Body of pancreas (tissue), 4 donors: ENCODE results near the gene PTPRD. TPM values are rescaled to one million over a fixed set of nuclear protein-coding genes. Genes with fewer than 3 reads are reported as not detected.

Experiments
- ATAC-seq: fragments of 150-250 bp; one replicate; pipeline ENCODE4 v1.9.1; 2016
- DNase-seq, 4 donors: peaks; one replicate each; pipeline ENCODE4 v3.0.0-alpha.2; 2019
- H3K27ac ChIP-seq, 4 donors: fragments of 200-600 bp; sonication (generic); 1 replicate in 3 of 4; 2 replicates in 1 of 4; pipeline versions ENCODE4 v1.5.1 to v1.6.1; 2016 to 2019; ENCODE audit warnings: mild to moderate bottlenecking in 1 of 4, mixed read lengths in 1 of 4, moderate library complexity in 1 of 4
- H3K27me3 ChIP-seq, 2 donors: fragments of 200-600 bp; sonication (generic); one replicate each; pipeline ENCODE4 v1.6.0; 2016; ENCODE audit warnings: mild to moderate bottlenecking in 1 of 2
- H3K36me3 ChIP-seq, 2 donors: fragments of 200-600 bp; sonication (generic); replicated peaks in 1 of 2; 2 replicates each; pipeline ENCODE4 v1.5.1; 2016; ENCODE audit warnings: low read depth in 2 of 2; ENCODE audit not compliant: insufficient read depth in 1 of 2
- H3K4me1 ChIP-seq: fragments of 200-600 bp; sonication (generic); one replicate; pipeline ENCODE4 v1.6.0; 2016
- H3K4me3 ChIP-seq, 2 donors: fragments of 200-600 bp; sonication (generic); 1 replicate in 1 of 2; 2 replicates in 1 of 2; pipeline ENCODE4 v1.5.1; 2016 to 2019
- H3K9me3 ChIP-seq, 3 donors: fragments of 200-600 bp; sonication (generic); 1 replicate in 2 of 3; 2 replicates in 1 of 3; pipeline ENCODE4 v1.5.1; 2016
- POLR2A ChIP-seq, 3 donors: fragments of 450-650 bp; IDR thresholded peaks; one replicate each; pipeline ENCODE4 v1.6.1; 2016; ENCODE audit warnings: antibody characterized with exemption in 3 of 3, mild to moderate bottlenecking in 2 of 3
- WGBS, 2 donors: methylation state at CpG; one replicate each; pipeline ENCODE4 v1.1.5; 2017; 5-methylcytosine and 5-hydroxymethylcytosine counted together
- intact Hi-C: fragments of 100-400 bp; cut with DNase I; formaldehyde crosslinking; loops from one replicate; pipeline ENCODE4 v1.15.1; 2023
- total RNA-seq, 2 donors: library from RNA; depleted of rRNA; stranded (reverse); fragments of >200 nt; gene quantifications; one replicate each; pipeline ENCODE4 v1.1.0, GENCODE V29; 2016
- TF ChIP-seq, protein P1 (sequence below), 7 experiments: fragments of 450-650 bp in 4 of 7; fragments of 200-600 bp in 3 of 7; sonication (generic) in 3 of 7; IDR thresholded peaks; one replicate each; pipeline ENCODE4 v1.5.1; 2016 to 2019; ENCODE audit warnings: antibody characterized with exemption in 7 of 7

Gene PTPRD
- total RNA-seq, 2 donors from 2014 or later: 4.3 to 4.9 TPM

DNA sequence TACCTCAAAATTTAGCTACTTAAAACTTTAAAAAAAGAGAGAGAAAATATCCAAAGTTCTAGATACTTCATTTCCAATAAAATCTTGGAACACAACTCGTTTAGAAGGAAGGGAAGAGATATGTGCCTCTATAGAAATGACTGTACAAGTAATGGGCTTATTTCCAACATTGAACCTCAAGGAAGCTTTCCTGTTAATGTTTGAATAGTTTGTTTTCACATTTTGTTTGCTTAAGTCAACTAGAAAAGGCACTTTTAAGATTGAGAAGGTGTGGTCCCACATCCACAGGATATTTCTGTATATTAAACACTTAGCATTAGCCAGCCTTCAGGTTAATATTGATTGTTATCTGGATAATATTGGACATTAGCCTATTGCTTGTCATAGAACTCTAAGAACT lies 384.7 kb downstream of the PTPRD start:
- no peaks in the 10 kb centered on the region for H3K27me3 ChIP-seq
- no peaks in the 10 kb centered on the region for H3K9me3 ChIP-seq
- TF ChIP-seq, protein P1, sequence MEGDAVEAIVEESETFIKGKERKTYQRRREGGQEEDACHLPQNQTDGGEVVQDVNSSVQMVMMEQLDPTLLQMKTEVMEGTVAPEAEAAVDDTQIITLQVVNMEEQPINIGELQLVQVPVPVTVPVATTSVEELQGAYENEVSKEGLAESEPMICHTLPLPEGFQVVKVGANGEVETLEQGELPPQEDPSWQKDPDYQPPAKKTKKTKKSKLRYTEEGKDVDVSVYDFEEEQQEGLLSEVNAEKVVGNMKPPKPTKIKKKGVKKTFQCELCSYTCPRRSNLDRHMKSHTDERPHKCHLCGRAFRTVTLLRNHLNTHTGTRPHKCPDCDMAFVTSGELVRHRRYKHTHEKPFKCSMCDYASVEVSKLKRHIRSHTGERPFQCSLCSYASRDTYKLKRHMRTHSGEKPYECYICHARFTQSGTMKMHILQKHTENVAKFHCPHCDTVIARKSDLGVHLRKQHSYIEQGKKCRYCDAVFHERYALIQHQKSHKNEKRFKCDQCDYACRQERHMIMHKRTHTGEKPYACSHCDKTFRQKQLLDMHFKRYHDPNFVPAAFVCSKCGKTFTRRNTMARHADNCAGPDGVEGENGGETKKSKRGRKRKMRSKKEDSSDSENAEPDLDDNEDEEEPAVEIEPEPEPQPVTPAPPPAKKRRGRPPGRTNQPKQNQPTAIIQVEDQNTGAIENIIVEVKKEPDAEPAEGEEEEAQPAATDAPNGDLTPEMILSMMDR (IDR thresholded peaks at IDR 0.05): no peak
- no peak for TF ChIP-seq POLR2A (IDR thresholded peaks at IDR 0.05)
- H3K4me1 ChIP-seq: no peaks in the 10 kb centered on the region
- 14 to 17% methylated on average over 1 of the region's 1 CpG for WGBS, 2 donors
- no peak overlapping the region for H3K4me3 ChIP-seq
- no peak for ATAC-seq
- no peak for DNase-seq
- intact Hi-C loops: no loop called here
- H3K27ac ChIP-seq: no peak overlapping the region
- H3K36me3 ChIP-seq: no peaks in the 10 kb centered on the region

- Histone ChIP-seq H3K9me3 (no peaks in the 10 kb centered on the region), H3K27me3 (no peaks in the 10 kb centered on the region), H3K36me3 (no peaks in the 10 kb centered on the region), H3K4me1 (no peaks in the 10 kb centered on the region), H3K27ac (no peak overlapping the region), H3K4me3 (no peak overlapping the region)
- DNase-seq (no peak), ATAC-seq (no peak)
- TF ChIP-seq POLR2A (IDR thresholded peaks at IDR 0.05): no peak
- TF ChIP-seq, protein P1 (IDR thresholded peaks at IDR 0.05): no peak
- 74 to 79% methylated on average over 4 of the region's 4 CpGs for WGBS, 2 donors
- intact Hi-C loops: no loop called here
These were observed 385.8 kb downstream of the PTPRD start for GRCh38 chr9:10226996-10227395.

- 37 to 51% methylated on average over 3 of the region's 3 CpGs for WGBS, 2 donors
- no peak overlapping the region for H3K4me3 ChIP-seq
- H3K27ac ChIP-seq: no peak overlapping the region
- no peaks in the 10 kb centered on the region for H3K4me1 ChIP-seq
- no peak for DNase-seq
- intact Hi-C loops: no loop called here
- no peaks in the 10 kb centered on the region for H3K36me3 ChIP-seq
- H3K9me3 ChIP-seq: no peaks in the 10 kb centered on the region
- no peaks in the 10 kb centered on the region for H3K27me3 ChIP-seq
- no peak for ATAC-seq
- TF ChIP-seq POLR2A (IDR thresholded peaks at IDR 0.05): no peak
- TF ChIP-seq, protein P1 (IDR thresholded peaks at IDR 0.05): no peak
These were observed 400.1 kb downstream of the PTPRD start for GRCh38 chr9:10212702-10213101.

GRCh38 chr9:10208691-10209069 lies 404.1 kb downstream of the PTPRD start:
- H3K4me1 ChIP-seq: no peaks in the 10 kb centered on the region
- H3K27me3 ChIP-seq: no peaks in the 10 kb centered on the region
- intact Hi-C loops: no loop called here
- DNase-seq: no peak
- no peaks in the 10 kb centered on the region for H3K36me3 ChIP-seq
- no peak overlapping the region for H3K4me3 ChIP-seq
- peak overlapping the region in 1 of 4 donors; percentile 8 for H3K27ac ChIP-seq
- TF ChIP-seq, protein P1 (IDR thresholded peaks at IDR 0.05): no peak
- TF ChIP-seq POLR2A (IDR thresholded peaks at IDR 0.05): no peak
- no peak for ATAC-seq
- no peaks in the 10 kb centered on the region for H3K9me3 ChIP-seq
- WGBS, 2 donors: 36 to 53% methylated on average over 3 of the region's 3 CpGs

DNA sequence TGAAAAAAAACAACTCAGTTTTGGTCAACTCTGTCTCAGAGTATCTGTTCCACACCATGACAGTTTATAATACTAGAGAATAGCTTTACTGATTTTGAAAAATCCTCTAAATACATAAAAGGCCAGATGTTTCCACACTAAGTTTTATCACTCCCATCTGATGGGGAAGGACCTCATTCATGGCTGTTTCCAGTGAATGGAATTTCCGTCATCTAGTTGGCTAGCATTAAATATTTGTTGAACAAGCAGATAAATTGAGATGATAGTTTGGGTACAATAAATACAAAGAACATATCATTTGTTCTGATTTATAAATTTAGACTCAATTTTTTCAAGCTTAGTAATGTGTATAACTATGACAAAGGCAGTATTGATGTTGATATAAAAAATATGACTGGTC lies 408.5 kb downstream of the PTPRD start:
- Histone ChIP-seq H3K9me3 (no peaks in the 10 kb centered on the region), H3K27ac (no peak overlapping the region), H3K36me3 (no peaks in the 10 kb centered on the region), H3K4me1 (no peaks in the 10 kb centered on the region), H3K4me3 (no peak overlapping the region), H3K27me3 (no peaks in the 10 kb centered on the region)
- no peak for DNase-seq
- ATAC-seq: no peak
- intact Hi-C loops: no loop called here
- TF ChIP-seq POLR2A (IDR thresholded peaks at IDR 0.05): no peak
- TF ChIP-seq, protein P1 (IDR thresholded peaks at IDR 0.05): no peak
- WGBS, 2 donors: 31 to 45% methylated on average over 1 of the region's 1 CpG
